Measurements from ENCODE around the gene ACTN1.

GRCh38 chr14:68851078-68851477 is 128.0 kb downstream of the ACTN1 start:
- TF ChIP-seq POLR2A (IDR thresholded peaks at IDR 0.05), result no peak
- no peak for TF ChIP-seq CTCF (IDR thresholded peaks at IDR 0.05)

All from esophagus squamous epithelium (tissue), 4 donors.